B cell (primary cell): ENCODE data around the gene FAM53C.

ENCODE experiments used
- CTCF ChIP-seq: fragments of 200-600 bp; IDR thresholded peaks from one replicate; pipeline ENCODE4 v1.8.0; 2022; ENCODE audit warnings: antibody characterized with exemption, mild to moderate bottlenecking
- EZH2 ChIP-seq: IDR thresholded peaks from 2 replicates; pipeline ENCODE4 v1.6.1; 2012; ENCODE audit warnings: borderline replicate concordance, low read depth, mild to moderate bottlenecking, moderate library complexity, low read length; ENCODE audit not compliant: insufficient read depth, poor library complexity, severe bottlenecking

GRCh38 chr5:138339091-138339456 is 1.0 kb downstream of the FAM53C start:
- TF ChIP-seq CTCF (no peak), EZH2 (no peak)
